Iris pigment epithelial cell (primary cell): ENCODE measurements around the gene TCF7L2.

ENCODE experiments used
- DNase-seq: peaks from one replicate; pipeline ENCODE4 v3.0.0-alpha.2; 2011; ENCODE audit warnings: low read depth

TCF7L2 gene

GRCh38 chr10:113000442-113000841, 50.4 kb downstream of the TCF7L2 start:
- no peak for DNase-seq

GRCh38 chr10:113000876-113001598, 51.0 kb downstream of the TCF7L2 start:
- DNase-seq = no peak

- no peak for DNase-seq
Observed at GRCh38 chr10:113001599-113002448, 51.8 kb downstream of the TCF7L2 start.

- no peak for DNase-seq
Observed at GRCh38 chr10:113002449-113002777, 52.4 kb downstream of the TCF7L2 start.

GRCh38 chr10:113003052-113003451, 53.0 kb downstream of the TCF7L2 start:
- DNase-seq = no peak

- DNase-seq = no peak
Observed at GRCh38 chr10:113004069-113004618, 54.1 kb downstream of the TCF7L2 start.

GRCh38 chr10:113005380-113005779, 55.3 kb downstream of the TCF7L2 start:
- no peak for DNase-seq

- DNase-seq = no peak
Observed at GRCh38 chr10:113006656-113007342, 56.8 kb downstream of the TCF7L2 start.

- no peak for DNase-seq
Observed at GRCh38 chr10:113007343-113007771, 57.3 kb downstream of the TCF7L2 start.

GRCh38 chr10:113007821-113008220, 57.8 kb downstream of the TCF7L2 start:
- DNase-seq = no peak

- DNase-seq = no peak
Observed at GRCh38 chr10:113011592-113012374, 61.7 kb downstream of the TCF7L2 start.

GRCh38 chr10:113015201-113015600, 65.2 kb downstream of the TCF7L2 start:
- no peak for DNase-seq

- no peak for DNase-seq
Observed at GRCh38 chr10:113017376-113017775, 67.3 kb downstream of the TCF7L2 start.

GRCh38 chr10:113018034-113018433, 68.0 kb downstream of the TCF7L2 start:
- DNase-seq = no peak

GRCh38 chr10:113019096-113019495, 69.0 kb downstream of the TCF7L2 start:
- no peak for DNase-seq

GRCh38 chr10:113019692-113020474, 69.8 kb downstream of the TCF7L2 start:
- DNase-seq = no peak

GRCh38 chr10:113020475-113020753, 70.4 kb downstream of the TCF7L2 start:
- no peak for DNase-seq

- no peak for DNase-seq
Observed at GRCh38 chr10:113020838-113021237, 70.8 kb downstream of the TCF7L2 start.

- no peak for DNase-seq
Observed at GRCh38 chr10:113021268-113022040, 71.4 kb downstream of the TCF7L2 start.

- no peak for DNase-seq
Observed at GRCh38 chr10:113022265-113022664, 72.2 kb downstream of the TCF7L2 start.
